Cortex of kidney (tissue), 1 donor: ENCODE results near the gene MYG1.
"Not testable (repeated sequence)": the region's sequence is repeated elsewhere in the genome, so short reads cannot be mapped to it uniquely, and the experiment has no call there.

Source experiments
- DNase-seq: peaks from one replicate; lab custom pipeline; 2025; lab: John Stamatoyannopoulos, UW

The MYG1 gene

GRCh38 chr12:53286448-53286847 lies 13.0 kb upstream of the MYG1 start:
- no peak for DNase-seq

GRCh38 chr12:53287741-53288216 lies 11.7 kb upstream of the MYG1 start:
- no peak for DNase-seq

- no peak for DNase-seq
Observed at GRCh38 chr12:53288322-53288721, 11.2 kb upstream of the MYG1 start.

- no peak for DNase-seq
Observed at GRCh38 chr12:53289891-53290290, 9.6 kb upstream of the MYG1 start.

- no peak for DNase-seq
Observed at GRCh38 chr12:53290661-53291060, 8.8 kb upstream of the MYG1 start.

GRCh38 chr12:53292426-53292825 lies 7.1 kb upstream of the MYG1 start:
- no peak for DNase-seq

- no peak for DNase-seq
Observed at GRCh38 chr12:53295070-53295890, 4.2 kb upstream of the MYG1 start, which contains the start of gene PFDN5. PFDN5 (plus strand) TSS chr12:53295542; CDS start chr12:53295568, 26 bp downstream.

- no peak for DNase-seq
Observed at GRCh38 chr12:53295891-53296219, 3.6 kb upstream of the MYG1 start.

GRCh38 chr12:53297106-53297505 lies 2.4 kb upstream of the MYG1 start:
- not testable (repeated sequence) for DNase-seq

GRCh38 chr12:53298164-53298563 lies 1.3 kb upstream of the MYG1 start:
- DNase-seq = no peak

- DNase-seq = no peak
Observed at GRCh38 chr12:53299101-53299453, 418 bp upstream of the MYG1 start.

- DNase-seq = no peak
Observed at GRCh38 chr12:53300187-53300586, 692 bp downstream of the MYG1 start.

GRCh38 chr12:53302903-53303302 lies 3.4 kb downstream of the MYG1 start:
- no peak for DNase-seq

GRCh38 chr12:53306826-53307225 lies 7.3 kb downstream of the MYG1 start:
- DNase-seq = no peak

- DNase-seq = no peak
Observed at GRCh38 chr12:53308276-53308675, 8.8 kb downstream of the MYG1 start.

GRCh38 chr12:53313996-53314395 lies 14.5 kb downstream of the MYG1 start:
- no peak for DNase-seq

- DNase-seq = no peak
Observed at GRCh38 chr12:53320352-53321195, 21.1 kb downstream of the MYG1 start.

GRCh38 chr12:53324113-53324778 lies 24.8 kb downstream of the MYG1 start:
- DNase-seq = no peak

- DNase-seq = no peak
Observed at GRCh38 chr12:53324779-53325510, 25.4 kb downstream of the MYG1 start.

GRCh38 chr12:53325511-53326061 lies 26.1 kb downstream of the MYG1 start:
- DNase-seq = no peak

- no peak for DNase-seq
Observed at GRCh38 chr12:53326460-53327185, 27.1 kb downstream of the MYG1 start.
